Measurements from ENCODE around the gene RAB1B. TPM values are rescaled to one million over a fixed set of nuclear protein-coding genes. Genes with fewer than 3 reads are reported as not detected.

The RAB1B gene
- total and polyA plus RNA-seq, 4 donors = 78.6 to 203 (median 168) TPM

- no peak for DNase-seq
- 84 to 92% methylated on average over 14 of the region's 14 CpGs for WGBS, 2 donors
Observed at GRCh38 chr11:66315498-66315885, 47.1 kb downstream of the RAB1B start.

GRCh38 chr11:66315921-66316811 lies 47.7 kb downstream of the RAB1B start:
- TF ChIP-seq CTCF (IDR thresholded peaks at IDR 0.05; ENCODE audit: control extremely low read depth, extremely low read depth) = no peak
- WGBS, 2 donors = 70 to 84% methylated on average over 52 of the region's 52 CpGs
- Histone ChIP-seq H3K27me3 (ENCODE audit: control insufficient read depth in 3 of 3, insufficient read depth in 3 of 3, low read length in 2 of 3) (no peaks in the 10 kb centered on the region), H3K4me1 (ENCODE audit: control insufficient read depth in 5 of 5, insufficient read depth in 5 of 5, low read length in 5 of 5) (peaks cover 0 to 44% (median 18%) of the 10 kb centered on the region in 5 donors), H3K36me3 (ENCODE audit: control insufficient read depth in 4 of 4, insufficient read depth in 4 of 4, low read length in 4 of 4) (peaks cover 0 to 3% (median 0%) of the 10 kb centered on the region in 4 donors), H3K27ac (ENCODE audit: low read depth in 1 of 2, low read length in 1 of 2) (peak overlapping the region in 1 of 2 donors; percentile 54), H3K9me3 (ENCODE audit: control insufficient read depth in 4 of 4, insufficient read depth in 3 of 4, low read length in 3 of 4) (no peaks in the 10 kb centered on the region), H3K4me3 (peak overlapping the region; percentile 19), H3K9ac (ENCODE audit: insufficient read depth in 1 of 2, low read length in 2 of 2) (peak overlapping the region in 1 of 2 donors; percentile 46)
- ATAC-seq (ENCODE audit: insufficient read depth, low FRiP score) = no peak
- peak in 2 of 3 donors; percentile 30 to 38 for DNase-seq

More at GRCh38 chr11:66315498-66315885, 47.1 kb downstream of the RAB1B start:
- Histone ChIP-seq H3K9ac (ENCODE audit: insufficient read depth in 1 of 2, low read length in 2 of 2) (peak overlapping the region in 1 of 2 donors; percentile 46), H3K9me3 (ENCODE audit: control insufficient read depth in 4 of 4, insufficient read depth in 3 of 4, low read length in 3 of 4) (no peaks in the 10 kb centered on the region), H3K27ac (ENCODE audit: low read depth in 1 of 2, low read length in 1 of 2) (no peak overlapping the region), H3K36me3 (ENCODE audit: control insufficient read depth in 4 of 4, insufficient read depth in 4 of 4, low read length in 4 of 4) (peaks cover 0 to 3% (median 0%) of the 10 kb centered on the region in 4 donors), H3K4me1 (ENCODE audit: control insufficient read depth in 5 of 5, insufficient read depth in 5 of 5, low read length in 5 of 5) (peaks cover 0 to 44% (median 18%) of the 10 kb centered on the region in 5 donors), H3K27me3 (ENCODE audit: control insufficient read depth in 3 of 3, insufficient read depth in 3 of 3, low read length in 2 of 3) (no peaks in the 10 kb centered on the region), H3K4me3 (no peak overlapping the region)
- no peak for TF ChIP-seq CTCF (IDR thresholded peaks at IDR 0.05; ENCODE audit: control extremely low read depth, extremely low read depth)
- no peak for ATAC-seq (ENCODE audit: insufficient read depth, low FRiP score)

GRCh38 chr11:66316849-66317251 lies 48.4 kb downstream of the RAB1B start, which contains the start of gene CD248:
TSS of gene CD248 (minus strand) at chr11:66317044. CDS start at chr11:66317027, 17 bp downstream.
- peaks cover 0 to 44% (median 18%) of the 10 kb centered on the region in 5 donors for H3K4me1 ChIP-seq (ENCODE audit: control insufficient read depth in 5 of 5, insufficient read depth in 5 of 5, low read length in 5 of 5)
- TF ChIP-seq CTCF (IDR thresholded peaks at IDR 0.05; ENCODE audit: control extremely low read depth, extremely low read depth) = no peak
- ATAC-seq (ENCODE audit: insufficient read depth, low FRiP score) (no peak), DNase-seq (peak; percentile 93 to 98 (median 95))
- peak within 1 kb of the TSS; percentile 63 to 88 for H3K27ac ChIP-seq (ENCODE audit: low read depth in 1 of 2, low read length in 1 of 2)
- WGBS, 2 donors = 10 to 13% methylated on average over 19 to 29 of the region's 29 CpGs
- no peaks in the 10 kb centered on the region for H3K27me3 ChIP-seq (ENCODE audit: control insufficient read depth in 3 of 3, insufficient read depth in 3 of 3, low read length in 2 of 3)
- no peaks in the 10 kb centered on the region for H3K9me3 ChIP-seq (ENCODE audit: control insufficient read depth in 4 of 4, insufficient read depth in 3 of 4, low read length in 3 of 4)
- H3K4me3 ChIP-seq = peak within 1 kb of the TSS; percentile 19
- H3K36me3 ChIP-seq (ENCODE audit: control insufficient read depth in 4 of 4, insufficient read depth in 4 of 4, low read length in 4 of 4) = peaks cover 0 to 3% (median 0%) of the 10 kb centered on the region in 4 donors
- peak within 1 kb of the TSS in 1 of 2 donors; percentile 79 for H3K9ac ChIP-seq (ENCODE audit: insufficient read depth in 1 of 2, low read length in 2 of 2)
